Astrocyte (in vitro differentiated cells and primary cell): ENCODE measurements around the gene KCND2. TPM values are rescaled to one million over a fixed set of nuclear protein-coding genes. Genes with fewer than 3 reads are reported as not detected.

Source experiments
- DNase-seq: peaks from one replicate; pipeline ENCODE4 v3.0.0-alpha.2; 2010; ENCODE audit warnings: low read depth
- FAIRE-seq: peaks from 2 replicates; lab custom pipeline; 2011; peaks lifted over from hg19 to GRCh38; lab: Jason Lieb, UNC
- H2AFZ ChIP-seq: 2 replicates; pipeline ENCODE4 v1.6.0; 2012; ENCODE audit warnings: low read depth, low read length, inconsistent platforms
- H3K27ac ChIP-seq: 2 replicates; pipeline ENCODE4 v1.5.1; 2011; ENCODE audit warnings: low read depth, low read length, inconsistent platforms
- H3K27me3 ChIP-seq: 2 replicates; pipeline ENCODE4 v1.6.0; 2011; ENCODE audit warnings: low read length, inconsistent platforms; ENCODE audit not compliant: insufficient read depth
- H3K36me3 ChIP-seq: 2 replicates; pipeline ENCODE4 v1.5.1; 2011; ENCODE audit warnings: low read length, inconsistent platforms; ENCODE audit not compliant: insufficient read depth
- H3K4me1 ChIP-seq: 2 replicates; pipeline ENCODE4 v1.5.1; 2011; ENCODE audit warnings: low read length, inconsistent platforms; ENCODE audit not compliant: insufficient read depth
- H3K4me2 ChIP-seq: 2 replicates; pipeline ENCODE4 v1.6.0; 2012; ENCODE audit warnings: low read length, inconsistent platforms
- H3K4me3 ChIP-seq: 2 replicates; pipeline ENCODE4 v1.5.1; 2011; ENCODE audit warnings: low read depth, mild to moderate bottlenecking, low read length, inconsistent platforms; ENCODE audit not compliant: insufficient read depth
- H3K79me2 ChIP-seq: 2 replicates; pipeline ENCODE4 v1.6.0; 2012; ENCODE audit warnings: mild to moderate bottlenecking, low read length, inconsistent platforms; ENCODE audit not compliant: insufficient read depth
- H3K9ac ChIP-seq: 2 replicates; pipeline ENCODE4 v1.6.0; 2012; ENCODE audit warnings: mild to moderate bottlenecking, low read length, inconsistent platforms
- H3K9me3 ChIP-seq: 2 replicates; pipeline ENCODE4 v1.5.1; 2012; ENCODE audit warnings: low read depth, mild to moderate bottlenecking, low read length, inconsistent platforms; ENCODE audit not compliant: insufficient read depth
- H4K20me1 ChIP-seq: 2 replicates; pipeline ENCODE4 v1.6.0; 2012; ENCODE audit warnings: low read length, inconsistent platforms; ENCODE audit not compliant: insufficient read depth
- H3K27ac Mint-ChIP-seq: one replicate; pipeline ENCODE4 v1.8.0; 2021; ENCODE audit warnings: mild to moderate bottlenecking, mixed read lengths; ENCODE audit not compliant: unreplicated experiment
- H3K27me3 Mint-ChIP-seq: one replicate; pipeline ENCODE4 v1.8.0; 2021; ENCODE audit warnings: low read depth, mixed read lengths; ENCODE audit not compliant: unreplicated experiment
- H3K36me3 Mint-ChIP-seq: one replicate; pipeline ENCODE4 v1.8.0; 2021; ENCODE audit warnings: low read depth, mixed read lengths; ENCODE audit not compliant: unreplicated experiment
- H3K4me1 Mint-ChIP-seq: one replicate; pipeline ENCODE4 v1.8.0; 2021; ENCODE audit warnings: low read depth, mixed read lengths; ENCODE audit not compliant: unreplicated experiment
- H3K4me3 Mint-ChIP-seq: one replicate; pipeline ENCODE4 v1.8.0; 2021; ENCODE audit warnings: mild to moderate bottlenecking, moderate library complexity, mixed read lengths; ENCODE audit not compliant: unreplicated experiment
- H3K9me3 Mint-ChIP-seq: one replicate; pipeline ENCODE4 v1.8.0; 2021; ENCODE audit warnings: mild to moderate bottlenecking, mixed read lengths; ENCODE audit not compliant: unreplicated experiment
- CTCF ChIP-seq: IDR thresholded peaks from 2 replicates; pipeline ENCODE4 v1.5.1; 2011; ENCODE audit warnings: low read depth, mild to moderate bottlenecking, inconsistent platforms, low read length, moderate library complexity; ENCODE audit not compliant: insufficient read depth
- EZH2 ChIP-seq: IDR thresholded peaks from 2 replicates; pipeline ENCODE4 v1.6.1; 2012; ENCODE audit warnings: mild to moderate bottlenecking, low read length, inconsistent platforms; ENCODE audit not compliant: insufficient read depth
- total RNA-seq: library from RNA; stranded (reverse); gene quantifications from 2 replicates; pipeline ENCODE4 v1.2.1, GENCODE V29; 2021

The KCND2 gene
- total RNA-seq, 1 donor from 2014 or later: 0.30 TPM

GRCh38 chr7:120658516-120658915 is 385.5 kb downstream of the KCND2 start:
- no peaks in the 10 kb centered on the region for H3K9me3 ChIP-seq
- no peak overlapping the region for H3K4me3 ChIP-seq
- no peaks in the 10 kb centered on the region for H3K9me3 Mint-ChIP-seq
- TF ChIP-seq CTCF (no peak), EZH2 (no peak)
- DNase-seq (no peak), FAIRE-seq (no peak)
- no peaks in the 10 kb centered on the region for H3K27me3 ChIP-seq
- H3K4me2 ChIP-seq: no peak overlapping the region
- H3K9ac ChIP-seq: no peak overlapping the region
- H3K27ac Mint-ChIP-seq: no peak overlapping the region
- H3K36me3 Mint-ChIP-seq: no peaks in the 10 kb centered on the region
- H4K20me1 ChIP-seq: no peaks in the 10 kb centered on the region
- H2AFZ ChIP-seq: no peak overlapping the region
- no peaks in the 10 kb centered on the region for H3K79me2 ChIP-seq
- H3K36me3 ChIP-seq: no peaks in the 10 kb centered on the region
- H3K4me1 Mint-ChIP-seq: no peaks in the 10 kb centered on the region
- no peaks in the 10 kb centered on the region for H3K27me3 Mint-ChIP-seq
- H3K4me1 ChIP-seq: no peaks in the 10 kb centered on the region
- H3K4me3 Mint-ChIP-seq: no peak overlapping the region
- no peak overlapping the region for H3K27ac ChIP-seq

- H3K4me1 ChIP-seq: no peaks in the 10 kb centered on the region
- H4K20me1 ChIP-seq: no peaks in the 10 kb centered on the region
- no peaks in the 10 kb centered on the region for H3K36me3 ChIP-seq
- Mint-ChIP-seq H3K9me3 (no peaks in the 10 kb centered on the region), H3K4me1 (no peaks in the 10 kb centered on the region), H3K27me3 (no peaks in the 10 kb centered on the region), H3K4me3 (no peak overlapping the region), H3K27ac (no peak overlapping the region), H3K36me3 (no peaks in the 10 kb centered on the region)
- no peak overlapping the region for H3K9ac ChIP-seq
- no peak overlapping the region for H3K4me3 ChIP-seq
- no peak overlapping the region for H2AFZ ChIP-seq
- H3K27ac ChIP-seq: no peak overlapping the region
- H3K4me2 ChIP-seq: no peak overlapping the region
- FAIRE-seq (no peak), DNase-seq (peak; percentile 1)
- no peaks in the 10 kb centered on the region for H3K27me3 ChIP-seq
- no peak for TF ChIP-seq EZH2
- no peak for TF ChIP-seq CTCF
- H3K79me2 ChIP-seq: no peaks in the 10 kb centered on the region
- H3K9me3 ChIP-seq: no peaks in the 10 kb centered on the region
Measured at GRCh38 chr7:120662291-120662690, 389.3 kb downstream of the KCND2 start.

- DNase-seq: no peak
- Histone ChIP-seq H3K79me2 (no peaks in the 10 kb centered on the region), H3K4me1 (no peaks in the 10 kb centered on the region), H2AFZ (no peak overlapping the region), H3K9ac (no peak overlapping the region), H3K27ac (no peak overlapping the region), H3K27me3 (no peaks in the 10 kb centered on the region), H3K36me3 (no peaks in the 10 kb centered on the region), H3K4me2 (no peak overlapping the region), H3K9me3 (no peaks in the 10 kb centered on the region), H4K20me1 (no peaks in the 10 kb centered on the region), H3K4me3 (no peak overlapping the region)
- no peak overlapping the region for H3K4me3 Mint-ChIP-seq
- no peaks in the 10 kb centered on the region for H3K36me3 Mint-ChIP-seq
- H3K27me3 Mint-ChIP-seq: no peaks in the 10 kb centered on the region
- no peaks in the 10 kb centered on the region for H3K4me1 Mint-ChIP-seq
- FAIRE-seq: no peak
- no peak overlapping the region for H3K27ac Mint-ChIP-seq
- TF ChIP-seq CTCF: no peak
- no peak for TF ChIP-seq EZH2
- H3K9me3 Mint-ChIP-seq: no peaks in the 10 kb centered on the region
Measured at GRCh38 chr7:120665068-120665467, 392.1 kb downstream of the KCND2 start.
